MCF 10A (cell line): Measurements from ENCODE around the gene SYT1. TPM values are rescaled to one million over a fixed set of nuclear protein-coding genes. Genes with fewer than 3 reads are reported as not detected.

Source experiments
- BruUV-seq: library from RNA; stranded (reverse); fragments of 400-500 nt; replicated peaks from 2 replicates; lab custom pipeline; 2021; lab: Mats Ljungman, UMichigan
- CTCF ChIA-PET: fragments of 300-600 bp; sonication (Branson Sonifier 250); formaldehyde crosslinking; extraction: SDS; loops from one replicate; lab custom pipeline; 2021; ENCODE audit warnings: antibody characterized with exemption, inconsistent platforms; lab: Yijun Ruan, JAX
- POLR2A ChIA-PET: fragments of 300-600, 350-650 bp; sonication (Branson Sonifier 250); formaldehyde crosslinking; extraction: SDS; loops from one replicate; lab custom pipeline; 2020; ENCODE audit warnings: antibody characterized with exemption, inconsistent platforms; lab: Yijun Ruan, JAX
- DNase-seq: peaks from one replicate; pipeline ENCODE4 v3.0.0-alpha.2; 2018; ENCODE audit not compliant: unreplicated experiment
- H3K27ac Mint-ChIP-seq: one replicate; pipeline ENCODE4 v1.8.0; 2022; ENCODE audit warnings: mild to moderate bottlenecking, low read depth, mixed read lengths; ENCODE audit not compliant: unreplicated experiment
- H3K27me3 Mint-ChIP-seq: one replicate; pipeline ENCODE4 v1.8.0; 2022; ENCODE audit warnings: mixed read lengths; ENCODE audit not compliant: insufficient read depth, unreplicated experiment
- H3K36me3 Mint-ChIP-seq: one replicate; pipeline ENCODE4 v1.8.0; 2022; ENCODE audit warnings: mild to moderate bottlenecking, moderate library complexity, mixed read lengths; ENCODE audit not compliant: insufficient read depth, unreplicated experiment
- H3K4me1 Mint-ChIP-seq: one replicate; pipeline ENCODE4 v1.8.0; 2022; ENCODE audit warnings: mixed read lengths; ENCODE audit not compliant: insufficient read depth, unreplicated experiment
- H3K4me3 Mint-ChIP-seq: one replicate; pipeline ENCODE4 v1.8.0; 2022; ENCODE audit warnings: mild to moderate bottlenecking, moderate library complexity, mixed read lengths; ENCODE audit not compliant: unreplicated experiment
- H3K9me3 Mint-ChIP-seq: one replicate; pipeline ENCODE4 v1.8.0; 2022; ENCODE audit warnings: mixed read lengths; ENCODE audit not compliant: unreplicated experiment
- intact Hi-C: fragments of 100-400 bp; cut with micrococcal nuclease; formaldehyde crosslinking; loops from 2 replicates; pipeline ENCODE4 v1.14.1; 2022
- total RNA-seq: library from RNA; stranded (reverse); gene quantifications from 2 replicates; pipeline ENCODE4 v1.2.3, GENCODE V29; 2022
- TF ChIP-seq, protein P1 (sequence below): fragments of 200-600 bp; IDR thresholded peaks from one replicate; pipeline ENCODE4 v1.8.0; 2022; ENCODE audit warnings: antibody characterized with exemption, mild to moderate bottlenecking; ENCODE audit not compliant: unreplicated experiment

The SYT1 gene
- total RNA-seq, 1 experiment from 2014 or later = 7.4 TPM

DNA sequence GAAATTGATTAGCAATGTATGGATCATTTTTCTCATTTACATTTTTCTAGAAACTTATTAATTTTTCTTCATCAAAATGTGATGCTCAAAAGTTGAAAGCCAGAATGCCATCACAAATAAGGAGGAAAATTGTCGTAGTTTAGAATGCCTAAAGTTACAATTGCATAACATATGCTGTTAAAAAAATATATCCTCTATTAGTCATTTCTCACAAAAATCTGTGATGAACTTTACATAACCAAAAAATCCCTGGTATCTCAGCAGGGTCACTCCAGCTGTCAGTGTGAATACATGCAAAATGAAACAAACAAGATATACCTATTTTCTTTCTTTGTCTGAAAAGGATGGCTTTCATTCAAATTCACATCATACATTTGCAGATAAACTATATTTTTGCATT, 467.3 kb downstream of the SYT1 start:
- ChIA-PET CTCF (no interaction called here), POLR2A (no interaction called here)
- Mint-ChIP-seq H3K36me3 (peaks cover 4% of the 10 kb centered on the region), H3K27ac (no peak overlapping the region), H3K27me3 (no peaks in the 10 kb centered on the region), H3K9me3 (no peaks in the 10 kb centered on the region), H3K4me1 (no peaks in the 10 kb centered on the region), H3K4me3 (no peak overlapping the region)
- no TSS peak for BruUV-seq
- DNase-seq = peak; percentile 1
- intact Hi-C loops = no loop called here
- TF ChIP-seq, protein P1, sequence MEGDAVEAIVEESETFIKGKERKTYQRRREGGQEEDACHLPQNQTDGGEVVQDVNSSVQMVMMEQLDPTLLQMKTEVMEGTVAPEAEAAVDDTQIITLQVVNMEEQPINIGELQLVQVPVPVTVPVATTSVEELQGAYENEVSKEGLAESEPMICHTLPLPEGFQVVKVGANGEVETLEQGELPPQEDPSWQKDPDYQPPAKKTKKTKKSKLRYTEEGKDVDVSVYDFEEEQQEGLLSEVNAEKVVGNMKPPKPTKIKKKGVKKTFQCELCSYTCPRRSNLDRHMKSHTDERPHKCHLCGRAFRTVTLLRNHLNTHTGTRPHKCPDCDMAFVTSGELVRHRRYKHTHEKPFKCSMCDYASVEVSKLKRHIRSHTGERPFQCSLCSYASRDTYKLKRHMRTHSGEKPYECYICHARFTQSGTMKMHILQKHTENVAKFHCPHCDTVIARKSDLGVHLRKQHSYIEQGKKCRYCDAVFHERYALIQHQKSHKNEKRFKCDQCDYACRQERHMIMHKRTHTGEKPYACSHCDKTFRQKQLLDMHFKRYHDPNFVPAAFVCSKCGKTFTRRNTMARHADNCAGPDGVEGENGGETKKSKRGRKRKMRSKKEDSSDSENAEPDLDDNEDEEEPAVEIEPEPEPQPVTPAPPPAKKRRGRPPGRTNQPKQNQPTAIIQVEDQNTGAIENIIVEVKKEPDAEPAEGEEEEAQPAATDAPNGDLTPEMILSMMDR = no peak

DNA sequence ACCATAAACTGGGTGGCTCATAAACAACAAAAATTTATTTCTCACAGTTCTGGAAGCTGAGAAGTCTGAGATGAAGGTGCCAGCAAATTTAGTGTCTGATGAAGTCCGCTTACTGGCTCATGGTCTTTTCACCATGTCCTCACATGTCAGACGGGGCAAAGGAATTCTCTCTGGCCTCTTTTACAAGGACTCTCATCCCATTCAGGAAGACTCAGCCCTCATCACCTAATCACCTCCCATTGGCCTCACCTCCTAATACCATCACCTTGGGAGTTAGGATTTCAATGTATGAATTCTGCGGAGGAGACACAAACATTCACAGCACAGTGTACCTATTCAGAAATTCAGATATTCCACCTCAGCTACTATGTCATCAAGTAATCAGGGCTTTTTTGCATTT, 468.6 kb downstream of the SYT1 start:
- H3K36me3 Mint-ChIP-seq = no peaks in the 10 kb centered on the region
- no peak overlapping the region for H3K4me3 Mint-ChIP-seq
- H3K9me3 Mint-ChIP-seq = no peaks in the 10 kb centered on the region
- CTCF ChIA-PET = no interaction called here
- H3K27me3 Mint-ChIP-seq = no peaks in the 10 kb centered on the region
- BruUV-seq = no TSS peak
- no peak for DNase-seq
- TF ChIP-seq, protein P1 = no peak
- no peak overlapping the region for H3K27ac Mint-ChIP-seq
- POLR2A ChIA-PET = no interaction called here
- intact Hi-C loops = no loop called here
- no peaks in the 10 kb centered on the region for H3K4me1 Mint-ChIP-seq

DNA sequence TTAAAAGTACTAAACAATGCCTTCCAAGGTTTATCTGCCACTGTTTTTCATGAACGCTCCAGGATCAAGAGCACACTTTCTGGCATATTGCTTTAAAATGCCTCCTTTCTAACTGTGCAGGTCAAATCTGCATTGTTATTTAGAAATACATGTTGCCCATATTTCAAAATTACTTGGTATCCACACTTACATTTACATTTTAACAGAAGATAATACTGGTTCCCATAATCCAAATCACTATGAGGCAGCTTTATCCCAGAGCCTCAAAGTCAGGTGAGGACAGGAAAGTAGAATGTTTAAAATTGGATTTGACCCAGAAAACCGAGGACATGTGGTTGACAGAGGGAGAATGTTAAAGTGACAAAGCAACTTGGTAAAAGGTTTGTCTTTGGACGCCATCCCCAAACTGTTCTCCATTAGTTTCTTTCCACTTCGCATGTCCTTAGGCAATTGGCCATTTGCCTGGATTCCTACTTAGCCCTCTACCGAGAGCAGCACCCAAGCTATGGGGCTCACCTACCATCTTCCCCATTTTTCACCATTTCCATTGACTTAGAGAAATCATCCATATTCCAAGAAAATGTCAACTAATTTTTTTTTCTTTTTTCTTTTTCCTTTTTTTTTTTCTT, 473.2 kb downstream of the SYT1 start:
- Mint-ChIP-seq H3K27ac (no peak overlapping the region), H3K4me3 (no peak overlapping the region), H3K4me1 (no peaks in the 10 kb centered on the region), H3K36me3 (no peaks in the 10 kb centered on the region), H3K9me3 (no peaks in the 10 kb centered on the region), H3K27me3 (no peaks in the 10 kb centered on the region)
- intact Hi-C loops = no loop called here
- TF ChIP-seq, protein P1 = no peak
- no peak for DNase-seq
- no TSS peak for BruUV-seq
- ChIA-PET POLR2A (no interaction called here), CTCF (interaction anchor here (0.6 to 1.4 kb wide), 4 partner anchors 9 to 816 kb away, joined by 3 to 8 read pairs (median 4); no protein-coding TSS in a partner anchor)

- H3K9me3 Mint-ChIP-seq = no peaks in the 10 kb centered on the region
- ChIA-PET CTCF (interaction anchor here (0.5 to 3.0 kb wide), 45 partner anchors 9 to 1199 kb away, joined by 3 to 19 read pairs (median 3); no protein-coding TSS in a partner anchor), POLR2A (interaction anchor here (0.6 kb wide), 1 partner anchor 63 kb away, joined by 3 read pairs; no protein-coding TSS in a partner anchor)
- H3K27ac Mint-ChIP-seq = no peak overlapping the region
- peak; percentile 73 for DNase-seq
- BruUV-seq = no TSS peak
- H3K4me1 Mint-ChIP-seq = no peaks in the 10 kb centered on the region
- peaks cover 7% of the 10 kb centered on the region for H3K27me3 Mint-ChIP-seq
- H3K36me3 Mint-ChIP-seq = no peaks in the 10 kb centered on the region
- intact Hi-C loops = loop anchor here (1.0 to 10.0 kb wide), 8 partner anchors 170 to 1200 kb away; no protein-coding TSS in a partner anchor
- no peak overlapping the region for H3K4me3 Mint-ChIP-seq
- TF ChIP-seq, protein P1 = peak; percentile 70
These were observed 480.6 kb downstream of the SYT1 start for GRCh38 chr12:79344855-79345847.
